RWPE1 (cell line): ENCODE data around the gene HK1.
"Not testable (repeated sequence)": the region's sequence is repeated elsewhere in the genome, so short reads cannot be mapped to it uniquely, and the experiment has no call there.

ENCODE experiments used
- CTCF ChIA-PET: fragments of 350-600 bp; sonication (Branson Sonifier 250); formaldehyde crosslinking; extraction: SDS; loops from one replicate; lab custom pipeline; 2021; lab: Yijun Ruan, JAX
- POLR2A ChIA-PET: fragments of 400-600 bp; formaldehyde crosslinking; extraction: SDS; loops from one replicate; lab custom pipeline; 2020; ENCODE audit warnings: antibody characterized with exemption; ENCODE audit not compliant: low non-redundant PET; lab: Yijun Ruan, JAX
- DNase-seq: peaks from one replicate; pipeline ENCODE4 v3.0.0; 2012; ENCODE audit warnings: low spot score
- H3K27ac ChIP-seq: fragments of 450-650 bp; 2 replicates; pipeline ENCODE4 v1.5.1; 2017
- CTCF ChIP-seq: fragments of 450-650 bp; conservative IDR thresholded peaks from 2 replicates; pipeline ENCODE4 v1.5.1; 2017; ENCODE audit warnings: low read depth, mild to moderate bottlenecking

The HK1 gene

GRCh38 chr10:69250041-69250440, 28.3 kb upstream of the HK1 start:
- CTCF ChIA-PET: no interaction called here
- no peak for TF ChIP-seq CTCF
- POLR2A ChIA-PET: no interaction called here
- no peak for DNase-seq
- no peak overlapping the region for H3K27ac ChIP-seq

DNA sequence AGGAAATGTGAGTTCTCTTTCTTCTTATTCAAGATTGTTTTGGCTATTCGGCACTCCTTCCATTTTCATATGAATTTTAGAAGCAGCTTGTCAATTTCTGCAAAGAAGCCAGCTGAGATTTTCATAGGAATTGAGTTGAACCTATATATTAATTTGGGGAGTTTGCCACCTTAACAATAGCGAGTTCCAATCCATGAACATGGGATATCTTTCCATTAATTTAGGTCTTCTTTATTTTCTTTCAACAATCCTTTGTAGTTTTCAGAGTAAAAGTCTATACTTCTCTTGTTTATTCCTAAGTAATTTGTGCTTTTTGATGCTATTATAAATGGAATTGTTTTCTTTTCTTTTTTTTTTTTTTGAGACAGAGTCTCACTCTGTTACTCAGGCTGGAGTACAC, 26.9 kb upstream of the HK1 start:
- CTCF ChIA-PET, POLR2A ChIA-PET, DNase-seq, H3K27ac ChIP-seq: not testable (repeated sequence)

DNA sequence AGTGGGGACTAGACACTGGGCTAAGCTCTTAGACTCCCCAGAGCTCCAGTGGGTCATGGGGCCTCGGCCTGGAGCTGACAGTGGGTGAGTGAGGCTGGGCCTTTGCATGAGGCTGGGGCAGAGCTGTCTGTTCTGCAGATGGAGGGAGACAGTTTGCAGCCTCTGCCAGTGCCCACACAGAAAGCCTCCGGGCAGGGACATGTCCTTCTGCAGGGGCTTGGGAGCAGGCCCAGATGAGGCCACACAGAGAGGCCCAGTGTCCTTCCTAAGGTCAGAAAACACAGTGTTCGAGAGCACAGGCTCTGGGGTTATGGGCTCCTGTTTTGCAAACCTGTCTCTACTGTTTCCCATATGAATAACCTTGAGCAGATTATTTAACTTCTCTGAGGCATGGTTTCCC, 25.1 kb upstream of the HK1 start:
- no peak for DNase-seq
- H3K27ac ChIP-seq: no peak overlapping the region
- POLR2A ChIA-PET: no interaction called here
- CTCF ChIA-PET: interaction anchor here (0.6 to 0.7 kb wide), 2 partner anchors 138 to 140 kb away, joined by 3 to 6 read pairs; no protein-coding TSS in a partner anchor
- TF ChIP-seq CTCF: no peak

GRCh38 chr10:69254877-69255276, 23.4 kb upstream of the HK1 start:
- no peak for TF ChIP-seq CTCF
- CTCF ChIA-PET: no interaction called here
- no peak overlapping the region for H3K27ac ChIP-seq
- POLR2A ChIA-PET: interaction anchor here (0.5 kb wide), 1 partner anchor 70 kb away, joined by 12 read pairs; no protein-coding TSS in a partner anchor
- no peak for DNase-seq

DNA sequence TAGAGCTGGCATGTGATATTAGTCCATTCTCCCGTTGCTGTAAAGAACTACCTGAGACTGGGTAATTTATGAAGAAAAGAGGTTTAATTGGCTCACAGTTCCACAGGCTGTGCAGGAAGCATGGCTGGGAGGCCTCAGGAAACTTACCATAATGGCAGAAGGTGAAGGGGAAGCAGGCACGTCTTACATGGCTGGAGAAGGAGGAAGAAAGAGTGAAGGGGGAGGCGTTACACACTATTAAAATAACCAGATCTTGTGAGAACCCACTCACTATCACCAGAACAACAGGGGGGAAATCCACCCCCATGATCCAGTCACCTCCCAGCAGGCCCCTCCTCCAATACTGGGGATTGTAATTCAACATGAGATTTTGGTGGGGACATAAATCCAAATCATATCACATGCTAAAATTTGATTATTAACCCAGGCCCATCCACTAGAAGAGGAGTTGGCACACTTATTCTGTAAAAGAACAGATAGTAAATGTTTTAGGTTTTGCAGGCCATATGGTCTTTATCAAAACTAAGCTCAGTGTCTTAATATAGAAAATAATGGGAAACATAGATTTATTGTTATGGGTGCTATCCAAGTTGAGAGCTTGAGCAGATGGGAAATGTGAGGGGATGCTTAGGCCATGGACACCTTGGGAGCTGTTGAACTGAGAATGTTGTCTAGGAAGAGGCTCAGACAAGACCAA, 18.6 kb upstream of the HK1 start:
- ChIA-PET CTCF (interaction anchor here (0.8 kb wide), 1 partner anchor 133 kb away, joined by 3 read pairs; no protein-coding TSS in a partner anchor), POLR2A (interaction anchor here (0.6 kb wide), 1 partner anchor 107 kb away, joined by 3 read pairs; no protein-coding TSS in a partner anchor)
- no peak for TF ChIP-seq CTCF
- DNase-seq: no peak
- no peak overlapping the region for H3K27ac ChIP-seq

DNA sequence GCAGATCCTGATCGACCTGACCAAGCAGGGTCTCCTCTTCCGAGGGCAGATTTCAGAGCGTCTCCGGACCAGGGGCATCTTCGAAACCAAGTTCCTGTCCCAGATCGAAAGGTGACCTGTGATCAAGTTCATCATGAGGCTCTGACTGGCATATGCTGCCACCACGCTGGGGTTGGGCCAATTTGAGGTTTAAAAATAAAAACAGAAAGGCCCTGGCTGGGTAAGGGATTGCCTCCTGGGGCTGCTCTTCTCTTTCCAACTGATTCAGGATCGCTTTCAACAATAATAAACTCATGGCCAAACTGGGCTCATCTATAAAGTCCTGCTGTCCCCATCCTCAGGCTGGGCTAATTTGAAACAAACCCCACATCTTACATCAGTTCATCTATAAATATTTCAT, 17.1 kb upstream of the HK1 start:
- no peak overlapping the region for H3K27ac ChIP-seq
- DNase-seq: no peak
- no peak for TF ChIP-seq CTCF
- ChIA-PET POLR2A (no interaction called here), CTCF (no interaction called here)

GRCh38 chr10:69262292-69262751, 16.0 kb upstream of the HK1 start:
- no peak for DNase-seq
- ChIA-PET POLR2A (no interaction called here), CTCF (no interaction called here)
- no peak for TF ChIP-seq CTCF
- H3K27ac ChIP-seq: no peak overlapping the region
